ENCODE data around the gene IRF4. TPM values are rescaled to one million over a fixed set of nuclear protein-coding genes. Genes with fewer than 3 reads are reported as not detected.

IRF4 gene
- polyA plus RNA-seq, 1 of the 3 experiments (the other 2 are of a cell fraction), result not detected

DNA sequence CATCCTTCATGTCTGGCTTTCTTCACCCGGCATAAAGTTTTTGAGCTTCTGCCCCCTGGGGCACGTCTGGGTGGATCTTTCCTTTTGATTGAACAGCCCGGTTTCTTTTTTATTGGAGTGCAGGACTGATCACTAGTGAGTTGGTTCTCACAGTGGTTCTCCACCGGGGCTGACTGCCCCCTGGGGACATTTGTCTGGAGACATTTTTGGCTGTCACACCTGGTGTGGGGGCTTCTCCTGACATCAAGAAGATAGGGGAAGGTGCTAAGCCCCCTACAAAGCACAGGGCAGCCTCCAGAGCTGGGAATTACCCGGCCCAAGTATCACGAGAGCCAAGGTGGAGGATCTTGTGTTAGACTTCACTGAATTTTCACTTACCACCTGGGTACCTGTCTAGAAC is 25.7 kb upstream of the IRF4 start (continued):
- TF ChIP-seq, protein P1, sequence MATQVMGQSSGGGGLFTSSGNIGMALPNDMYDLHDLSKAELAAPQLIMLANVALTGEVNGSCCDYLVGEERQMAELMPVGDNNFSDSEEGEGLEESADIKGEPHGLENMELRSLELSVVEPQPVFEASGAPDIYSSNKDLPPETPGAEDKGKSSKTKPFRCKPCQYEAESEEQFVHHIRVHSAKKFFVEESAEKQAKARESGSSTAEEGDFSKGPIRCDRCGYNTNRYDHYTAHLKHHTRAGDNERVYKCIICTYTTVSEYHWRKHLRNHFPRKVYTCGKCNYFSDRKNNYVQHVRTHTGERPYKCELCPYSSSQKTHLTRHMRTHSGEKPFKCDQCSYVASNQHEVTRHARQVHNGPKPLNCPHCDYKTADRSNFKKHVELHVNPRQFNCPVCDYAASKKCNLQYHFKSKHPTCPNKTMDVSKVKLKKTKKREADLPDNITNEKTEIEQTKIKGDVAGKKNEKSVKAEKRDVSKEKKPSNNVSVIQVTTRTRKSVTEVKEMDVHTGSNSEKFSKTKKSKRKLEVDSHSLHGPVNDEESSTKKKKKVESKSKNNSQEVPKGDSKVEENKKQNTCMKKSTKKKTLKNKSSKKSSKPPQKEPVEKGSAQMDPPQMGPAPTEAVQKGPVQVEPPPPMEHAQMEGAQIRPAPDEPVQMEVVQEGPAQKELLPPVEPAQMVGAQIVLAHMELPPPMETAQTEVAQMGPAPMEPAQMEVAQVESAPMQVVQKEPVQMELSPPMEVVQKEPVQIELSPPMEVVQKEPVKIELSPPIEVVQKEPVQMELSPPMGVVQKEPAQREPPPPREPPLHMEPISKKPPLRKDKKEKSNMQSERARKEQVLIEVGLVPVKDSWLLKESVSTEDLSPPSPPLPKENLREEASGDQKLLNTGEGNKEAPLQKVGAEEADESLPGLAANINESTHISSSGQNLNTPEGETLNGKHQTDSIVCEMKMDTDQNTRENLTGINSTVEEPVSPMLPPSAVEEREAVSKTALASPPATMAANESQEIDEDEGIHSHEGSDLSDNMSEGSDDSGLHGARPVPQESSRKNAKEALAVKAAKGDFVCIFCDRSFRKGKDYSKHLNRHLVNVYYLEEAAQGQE (IDR thresholded peaks at IDR 0.05; ENCODE audit: low read depth, low read length), result no peak
- no peak for TF ChIP-seq TCF12 (IDR thresholded peaks at IDR 0.05)
- TF ChIP-seq GATA2 (CRISPR knock-in tag; IDR thresholded peaks at IDR 0.05), result no peak

DNA sequence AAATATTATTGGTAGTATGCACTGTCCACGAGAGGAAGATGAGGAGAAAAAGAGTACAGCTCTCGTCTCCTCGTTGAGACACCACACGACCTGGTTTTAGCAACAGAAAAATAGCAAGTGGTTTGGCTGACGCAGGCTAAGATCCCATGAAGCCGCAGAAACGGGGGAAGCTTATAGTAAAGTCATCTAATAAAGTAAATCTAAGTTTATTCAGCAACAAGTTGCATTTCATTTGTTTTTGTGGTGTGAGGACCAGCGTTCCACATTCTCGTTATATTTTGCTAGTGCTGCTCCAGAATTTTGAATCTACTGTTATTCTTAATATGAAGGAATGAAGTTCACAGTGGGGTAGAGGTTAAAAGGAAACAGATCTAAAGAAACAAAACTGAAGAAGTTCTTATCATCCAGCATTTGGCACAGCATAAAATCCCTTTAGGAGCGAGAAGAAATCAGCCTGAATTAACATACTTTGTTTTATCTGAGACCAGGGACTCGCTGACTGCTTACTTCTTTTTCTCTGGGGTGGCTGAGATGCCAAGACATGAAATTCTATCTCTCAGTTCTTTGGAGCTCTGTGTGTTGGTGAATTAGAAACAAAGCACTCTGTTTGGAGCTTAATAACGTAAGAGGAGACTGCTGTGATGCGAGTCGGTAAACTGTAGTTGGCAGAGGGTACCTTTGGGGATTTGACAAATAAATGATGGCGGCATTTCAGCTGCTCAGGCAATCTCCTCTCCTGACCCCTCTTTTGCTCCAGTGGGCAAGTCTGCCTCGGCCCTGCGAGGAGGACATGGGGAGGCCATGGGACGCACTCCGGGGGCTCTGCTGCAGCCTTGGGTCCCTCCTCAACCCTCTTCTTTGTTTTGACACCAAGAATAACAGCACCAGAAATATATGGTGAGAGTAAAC is 24.9 kb upstream of the IRF4 start:
- Histone ChIP-seq H3K9ac (no peak overlapping the region), H3K9me3 (no peaks in the 10 kb centered on the region), H3K9me2 (no peaks in the 10 kb centered on the region), H3K27me3 (ENCODE audit: insufficient read depth) (peaks cover 94% of the 10 kb centered on the region), H3K36me3 (replicated peaks in 1 of 2; ENCODE audit: control insufficient read depth in 1 of 2, insufficient read depth in 2 of 2, low read length in 1 of 2) (no peaks in the 10 kb centered on the region), H3K4me1 (ENCODE audit: control insufficient read depth in 1 of 2, insufficient read depth in 2 of 2, low read depth in 1 of 2, low read length in 1 of 2) (no peaks in the 10 kb centered on the region), H3K27ac (ENCODE audit: low read depth in 2 of 2, low read length in 1 of 2) (no peak overlapping the region), H3K4me2 (no peak overlapping the region), H2AFZ (ENCODE audit: low read depth) (no peak overlapping the region), H3K79me2 (ENCODE audit: insufficient read depth) (no peaks in the 10 kb centered on the region), H3F3A (replicated peaks; ENCODE audit: insufficient read depth) (no peaks in the 10 kb centered on the region), H3K4me3 (ENCODE audit: low read depth in 2 of 2, low read length in 1 of 2) (no peak overlapping the region), H4K20me1 (ENCODE audit: insufficient read depth) (no peaks in the 10 kb centered on the region)
- 8% methylated on average over 19 of the region's 19 CpGs for WGBS (ENCODE audit: low lambda C conversion rate)
- TF ChIP-seq NFIC (IDR thresholded peaks at IDR 0.05; ENCODE audit: borderline replicate concordance), result no peak
- TF ChIP-seq, protein P1 (IDR thresholded peaks at IDR 0.05; ENCODE audit: low read depth, low read length), result no peak
- TF ChIP-seq FOXM1 (IDR thresholded peaks at IDR 0.05; ENCODE audit: low read depth), result no peak
- TF ChIP-seq SIN3A (IDR thresholded peaks at IDR 0.05; ENCODE audit: borderline replicate concordance, low read depth, low read length), result no peak
- TF ChIP-seq NRF1 (IDR thresholded peaks at IDR 0.05; ENCODE audit: low read depth, low read length), result no peak
- no peak for TF ChIP-seq IRF3 (IDR thresholded peaks at IDR 0.05; ENCODE audit: low read depth, low read length)
- TF ChIP-seq, protein P2, sequence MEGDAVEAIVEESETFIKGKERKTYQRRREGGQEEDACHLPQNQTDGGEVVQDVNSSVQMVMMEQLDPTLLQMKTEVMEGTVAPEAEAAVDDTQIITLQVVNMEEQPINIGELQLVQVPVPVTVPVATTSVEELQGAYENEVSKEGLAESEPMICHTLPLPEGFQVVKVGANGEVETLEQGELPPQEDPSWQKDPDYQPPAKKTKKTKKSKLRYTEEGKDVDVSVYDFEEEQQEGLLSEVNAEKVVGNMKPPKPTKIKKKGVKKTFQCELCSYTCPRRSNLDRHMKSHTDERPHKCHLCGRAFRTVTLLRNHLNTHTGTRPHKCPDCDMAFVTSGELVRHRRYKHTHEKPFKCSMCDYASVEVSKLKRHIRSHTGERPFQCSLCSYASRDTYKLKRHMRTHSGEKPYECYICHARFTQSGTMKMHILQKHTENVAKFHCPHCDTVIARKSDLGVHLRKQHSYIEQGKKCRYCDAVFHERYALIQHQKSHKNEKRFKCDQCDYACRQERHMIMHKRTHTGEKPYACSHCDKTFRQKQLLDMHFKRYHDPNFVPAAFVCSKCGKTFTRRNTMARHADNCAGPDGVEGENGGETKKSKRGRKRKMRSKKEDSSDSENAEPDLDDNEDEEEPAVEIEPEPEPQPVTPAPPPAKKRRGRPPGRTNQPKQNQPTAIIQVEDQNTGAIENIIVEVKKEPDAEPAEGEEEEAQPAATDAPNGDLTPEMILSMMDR (IDR thresholded peaks at IDR 0.05), result no peak
- ChIA-PET POLR2A (no interaction called here), CTCF (no interaction called here)
- DNase-seq, result no peak

Measured in SK-N-SH (cell line).